NCI-H2196 treated with DMSO at 0.1 percent for 48 hours (cell line): Measurements from ENCODE around the gene MISP.

Experiments
- DNase-seq: peaks from one replicate; lab custom pipeline; 2025; ENCODE audit not compliant: unreplicated experiment; lab: John Stamatoyannopoulos, UW

MISP gene

DNA sequence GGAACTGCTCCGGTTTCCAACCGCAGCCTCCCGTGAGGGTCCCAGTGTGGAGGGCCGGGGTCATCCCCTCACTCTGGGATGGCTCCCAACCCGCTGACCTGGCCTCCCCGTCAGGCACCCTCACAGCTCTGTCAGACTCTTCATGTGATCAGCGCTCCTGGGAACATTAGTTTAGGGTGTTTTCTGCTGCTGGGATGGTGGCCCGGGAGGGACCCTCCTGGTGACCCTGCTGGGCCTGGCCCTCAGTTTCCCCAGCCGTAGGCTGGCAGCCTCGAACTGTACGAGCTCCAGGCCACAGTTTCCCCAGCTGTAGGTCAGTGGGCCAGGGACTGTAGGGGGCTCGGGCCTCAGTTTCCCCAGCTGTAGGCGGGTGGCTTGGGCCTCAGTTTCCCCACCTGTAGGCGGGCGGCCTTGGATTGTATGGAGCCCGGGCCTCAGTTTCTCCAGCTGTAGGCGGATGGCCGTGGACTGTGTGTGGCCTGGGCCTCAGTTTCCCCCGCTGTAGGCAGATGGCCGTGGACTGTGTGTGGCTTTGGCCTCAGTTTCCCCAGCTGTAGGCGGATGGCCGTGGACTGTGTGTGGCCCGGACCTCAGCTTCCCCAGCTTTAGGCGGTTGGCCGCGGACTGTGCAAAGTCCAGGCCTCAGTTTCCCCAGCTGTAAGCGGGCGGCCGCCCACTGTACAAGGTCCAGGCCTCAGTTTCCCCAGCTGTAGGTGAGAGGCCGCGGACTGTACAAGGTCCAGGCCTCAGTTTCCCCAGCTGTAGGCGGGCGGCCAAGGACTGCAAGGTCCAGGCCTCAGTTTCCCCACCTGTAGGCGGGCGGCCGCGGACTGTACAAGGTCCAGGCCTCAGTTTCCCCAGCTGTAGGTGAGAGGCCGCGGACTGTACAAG, 45.0 kb downstream of the MISP start:
- DNase-seq: no peak

DNA sequence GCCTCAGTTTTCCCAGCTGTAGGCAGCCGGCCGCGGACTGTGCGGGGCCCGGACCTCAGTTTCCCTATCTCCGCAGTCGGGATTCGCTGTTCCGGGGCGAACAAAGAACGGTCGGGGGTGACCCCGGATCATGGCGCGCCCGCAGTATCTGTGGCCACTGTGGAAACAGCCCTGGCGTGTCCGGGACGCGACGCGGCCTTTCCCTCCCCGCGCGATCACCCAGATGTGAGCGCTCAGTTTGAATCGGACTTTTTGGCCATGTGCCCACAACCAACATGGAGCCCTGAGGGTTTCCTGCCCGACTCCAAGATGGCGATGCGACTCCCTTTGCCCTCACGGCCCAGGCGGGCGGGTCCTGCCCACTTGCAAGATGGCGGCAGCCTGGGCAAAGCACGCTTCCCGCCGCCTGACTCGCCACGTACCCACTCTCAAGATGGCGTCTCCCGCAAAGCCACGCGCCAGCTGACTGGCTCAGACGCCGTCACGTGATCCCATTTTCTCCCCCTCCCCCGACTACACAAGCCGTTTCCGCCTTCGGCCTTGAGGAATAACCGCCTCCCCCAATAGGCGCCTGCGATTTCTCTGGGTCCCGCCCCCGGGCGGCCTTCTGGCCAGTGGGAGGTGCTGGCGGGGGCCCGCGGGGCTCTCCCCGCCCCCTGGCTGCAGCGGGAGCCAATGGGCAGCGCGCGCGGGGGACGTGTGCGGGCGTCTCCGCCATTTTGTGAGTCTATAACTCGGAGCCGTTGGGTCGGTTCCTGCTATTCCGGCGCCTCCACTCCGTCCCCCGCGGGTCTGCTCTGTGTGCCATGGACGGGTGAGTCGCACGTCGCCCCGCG, 46.0 kb downstream of the MISP start, which contains the start of gene PTBP1:
Gene PTBP1 (plus strand): TSS at position 761 of the 836 bp plus-strand sequence. CDS start 46 bp downstream, at position 807.
- peak; percentile 99 for DNase-seq

- DNase-seq: peak; percentile 87
These were observed 46.9 kb downstream of the MISP start for GRCh38 chr19:797528-798414.

GRCh38 chr19:798415-799075, 47.6 kb downstream of the MISP start:
- no peak for DNase-seq

DNA sequence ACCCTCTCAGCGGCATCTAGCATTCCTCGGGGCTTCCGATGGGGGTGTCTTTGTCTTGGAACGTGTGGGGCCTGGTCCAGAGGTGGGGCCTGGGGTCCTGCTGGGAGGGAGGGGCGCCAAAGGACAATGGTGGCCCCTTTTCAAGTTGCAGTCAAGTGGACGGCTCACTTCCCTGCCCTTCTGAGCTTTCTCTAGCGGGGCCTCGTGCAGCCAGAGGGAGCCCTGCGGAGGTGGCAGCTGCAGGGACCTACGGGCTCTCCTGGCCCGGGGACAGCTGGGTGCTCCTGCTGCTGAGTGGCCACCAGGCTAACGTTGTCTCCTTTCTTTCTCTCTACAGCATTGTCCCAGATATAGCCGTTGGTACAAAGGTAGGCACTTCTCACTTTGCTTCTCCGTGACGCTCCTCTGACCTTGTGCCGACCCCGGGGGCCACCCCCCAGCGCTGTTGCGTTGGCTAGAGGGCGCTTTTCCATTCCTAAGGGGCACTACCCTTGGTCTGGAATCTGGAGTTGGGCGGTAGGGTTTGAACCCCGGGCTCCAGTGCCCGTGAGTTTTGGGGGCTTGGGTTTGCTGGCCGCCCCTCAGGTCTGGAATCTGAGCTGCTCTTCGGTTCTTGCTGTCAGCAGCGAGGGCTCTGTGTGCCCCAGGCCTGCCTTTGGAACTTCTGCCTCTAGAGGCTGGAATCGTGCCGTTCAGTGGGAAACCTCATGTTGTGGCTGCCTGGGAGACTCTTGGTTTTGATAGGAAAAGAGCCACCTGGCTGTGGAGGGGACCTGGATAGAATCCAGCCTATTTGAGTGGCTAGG, 48.4 kb downstream of the MISP start:
- DNase-seq: no peak

DNA sequence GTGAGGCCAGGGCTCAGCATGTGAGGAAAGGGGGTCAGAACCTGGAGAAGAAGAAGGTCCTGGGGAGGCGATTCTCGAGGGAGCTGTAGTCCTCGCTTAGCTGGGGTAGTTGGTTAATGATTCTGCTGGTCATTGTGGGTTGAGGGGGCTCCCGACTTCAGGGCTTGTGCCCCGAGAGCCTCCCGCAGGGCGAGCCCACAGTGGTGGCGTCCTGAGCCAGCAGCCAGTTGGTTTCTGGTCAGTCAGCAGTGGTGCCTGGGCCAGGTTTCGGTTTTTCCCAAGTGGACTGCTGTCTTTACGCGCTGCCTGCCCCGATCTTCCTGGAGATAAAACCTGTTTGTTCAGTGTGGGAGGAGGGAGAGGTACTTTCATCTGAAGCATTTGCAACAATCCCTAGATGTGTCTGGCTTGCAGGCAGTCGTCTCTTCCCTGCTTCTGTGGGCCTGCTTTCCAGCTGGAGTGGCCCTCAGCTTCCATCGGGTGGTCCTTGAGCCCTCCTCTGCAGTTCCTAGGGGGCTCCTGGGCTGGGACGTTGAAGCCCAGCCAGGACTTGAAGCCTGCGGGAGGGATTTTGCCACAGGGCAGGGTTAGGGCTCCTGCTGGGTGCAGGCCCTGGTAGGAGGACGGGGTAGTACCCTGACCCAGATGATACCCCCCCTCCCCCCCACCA, 49.6 kb downstream of the MISP start:
- DNase-seq: no peak

- DNase-seq: peak; percentile 68
These were observed 50.3 kb downstream of the MISP start for GRCh38 chr19:801030-801860.

DNA sequence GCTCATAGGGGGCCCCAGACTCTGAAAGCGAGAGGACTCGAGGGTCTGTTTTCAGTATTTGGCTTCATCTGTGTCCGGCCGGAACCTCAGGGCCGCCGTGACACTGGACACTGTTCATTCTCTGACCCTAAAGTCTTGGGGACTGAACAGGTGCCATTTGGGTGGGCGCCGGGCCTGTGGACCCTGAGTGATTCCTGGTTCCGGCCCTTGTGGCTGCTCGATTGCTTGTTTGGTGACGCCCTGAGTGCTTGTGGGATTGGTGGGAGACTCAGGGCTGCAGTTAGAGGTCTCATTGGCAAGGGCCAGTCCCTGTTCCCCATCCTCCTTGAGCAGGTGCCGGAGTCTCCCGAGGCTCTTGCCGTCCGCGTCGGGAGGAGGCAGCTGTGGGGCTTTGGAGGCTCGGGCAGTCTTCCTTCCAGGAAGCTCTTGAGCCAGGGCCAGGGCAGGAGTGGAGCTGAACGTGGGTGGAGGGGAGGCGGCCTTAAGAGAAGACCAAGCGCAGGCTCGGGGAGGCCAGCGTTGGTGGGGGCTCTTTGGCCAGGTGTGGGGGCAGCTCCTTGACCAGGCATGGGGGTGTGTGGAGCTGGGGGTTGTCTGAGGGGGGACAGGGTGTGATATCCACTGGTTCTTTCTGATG, 51.1 kb downstream of the MISP start:
- DNase-seq: no peak

DNA sequence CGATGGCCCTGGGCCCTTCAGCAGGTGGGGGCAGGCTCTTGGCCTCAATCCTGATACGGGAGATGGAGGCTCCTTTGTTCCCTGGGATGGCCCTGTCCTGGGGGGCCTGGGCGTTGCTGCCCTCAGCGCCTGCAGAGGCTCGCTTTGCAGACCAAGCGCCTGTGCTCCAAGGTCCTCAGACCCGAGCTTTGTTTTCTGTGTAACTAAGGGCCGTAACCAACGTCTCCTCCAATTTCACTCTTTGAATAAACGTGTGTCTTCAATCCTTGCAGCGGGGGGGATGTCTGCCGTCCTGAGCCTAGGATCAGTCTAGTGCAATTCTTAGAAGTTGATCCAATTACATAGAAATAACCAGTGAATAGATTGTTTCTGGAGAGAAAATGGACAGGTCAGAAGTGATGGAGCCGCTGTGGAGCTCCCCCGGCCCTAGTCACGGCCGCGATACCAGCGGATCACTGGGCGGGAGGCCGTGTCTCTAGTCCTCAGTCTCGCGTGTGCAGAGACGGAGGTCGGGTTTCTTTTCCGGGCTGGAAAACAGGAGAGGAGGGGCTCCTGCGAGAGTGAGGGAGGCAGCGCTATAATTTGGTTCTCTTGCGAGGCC, 51.7 kb downstream of the MISP start:
- peak; percentile 56 for DNase-seq

DNA sequence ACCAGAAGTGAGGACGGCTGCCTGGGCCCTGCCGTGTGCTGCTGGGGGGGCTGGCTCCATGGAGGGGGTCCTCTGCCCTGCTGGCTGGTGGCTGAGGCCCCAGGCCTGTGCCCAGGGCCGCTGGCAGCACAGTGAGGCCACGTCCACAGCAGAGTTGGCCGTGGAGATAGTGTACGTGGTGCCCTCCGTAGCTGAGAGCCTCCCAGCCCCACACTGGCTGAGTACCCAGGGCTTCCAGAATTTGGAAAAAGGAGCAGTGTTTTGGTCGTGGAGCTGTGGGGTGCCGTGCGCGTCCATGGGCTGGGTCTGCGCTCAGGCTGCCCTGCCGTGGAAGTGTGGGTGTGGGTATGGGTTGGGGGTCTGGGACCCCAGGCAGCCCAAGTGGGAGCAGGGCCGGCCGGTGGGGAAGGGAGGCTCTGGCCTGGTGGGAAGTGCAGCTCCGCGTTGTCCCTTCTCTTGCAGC, 52.2 kb downstream of the MISP start:
- no peak for DNase-seq

DNA sequence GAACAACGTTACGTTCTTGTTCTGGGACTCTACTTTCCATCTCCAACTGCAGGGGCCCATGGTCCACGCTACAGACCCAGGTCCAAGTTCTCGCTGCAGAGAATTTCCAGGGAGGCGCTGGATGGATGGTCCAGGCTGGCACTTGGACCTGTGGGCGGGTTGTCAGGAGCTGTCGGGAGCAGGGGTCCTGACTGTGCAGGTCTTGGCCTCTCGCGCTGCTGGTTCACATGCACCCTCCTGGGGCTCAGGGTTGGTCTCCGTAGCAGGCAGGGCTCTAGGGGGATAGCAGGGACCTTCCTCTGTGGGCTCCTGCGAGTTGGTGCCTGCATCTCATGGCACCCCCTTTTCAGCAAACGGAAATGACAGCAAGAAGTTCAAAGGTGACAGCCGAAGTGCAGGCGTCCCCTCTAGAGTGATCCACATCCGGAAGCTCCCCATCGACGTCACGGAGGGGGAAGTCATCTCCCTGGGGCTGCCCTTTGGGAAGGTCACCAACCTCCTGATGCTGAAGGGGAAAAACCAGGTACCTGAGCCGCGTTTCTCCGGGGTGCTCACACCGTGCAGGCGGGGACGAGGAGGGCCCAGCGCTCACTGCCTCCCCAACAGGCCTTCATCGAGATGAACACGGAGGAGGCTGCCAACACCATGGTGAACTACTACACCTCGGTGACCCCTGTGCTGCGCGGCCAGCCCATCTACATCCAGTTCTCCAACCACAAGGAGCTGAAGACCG, 52.9 kb downstream of the MISP start:
- DNase-seq: no peak

DNA sequence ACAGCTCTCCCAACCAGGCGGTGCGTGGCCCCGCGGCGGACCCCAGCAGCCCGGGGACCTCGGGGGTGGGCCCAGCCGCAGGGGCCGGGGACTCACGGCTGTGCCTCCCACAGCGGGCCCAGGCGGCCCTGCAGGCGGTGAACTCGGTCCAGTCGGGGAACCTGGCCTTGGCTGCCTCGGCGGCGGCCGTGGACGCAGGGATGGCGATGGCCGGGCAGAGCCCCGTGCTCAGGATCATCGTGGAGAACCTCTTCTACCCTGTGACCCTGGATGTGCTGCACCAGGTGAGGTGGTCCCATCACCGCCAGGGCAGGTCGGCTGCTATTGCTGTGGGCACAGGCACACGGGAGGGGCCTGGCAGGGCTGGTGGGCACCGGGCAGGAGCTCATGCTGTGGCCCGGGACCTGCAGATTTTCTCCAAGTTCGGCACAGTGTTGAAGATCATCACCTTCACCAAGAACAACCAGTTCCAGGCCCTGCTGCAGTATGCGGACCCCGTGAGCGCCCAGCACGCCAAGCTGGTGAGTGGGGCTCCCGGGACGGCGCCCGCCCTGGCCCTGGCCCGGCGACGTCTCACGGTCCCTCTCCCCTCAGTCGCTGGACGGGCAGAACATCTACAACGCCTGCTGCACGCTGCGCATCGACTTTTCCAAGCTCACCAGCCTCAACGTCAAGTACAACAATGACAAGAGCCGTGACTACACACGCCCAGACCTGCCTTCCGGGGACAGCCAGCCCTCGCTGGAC, 53.7 kb downstream of the MISP start:
- no peak for DNase-seq

DNA sequence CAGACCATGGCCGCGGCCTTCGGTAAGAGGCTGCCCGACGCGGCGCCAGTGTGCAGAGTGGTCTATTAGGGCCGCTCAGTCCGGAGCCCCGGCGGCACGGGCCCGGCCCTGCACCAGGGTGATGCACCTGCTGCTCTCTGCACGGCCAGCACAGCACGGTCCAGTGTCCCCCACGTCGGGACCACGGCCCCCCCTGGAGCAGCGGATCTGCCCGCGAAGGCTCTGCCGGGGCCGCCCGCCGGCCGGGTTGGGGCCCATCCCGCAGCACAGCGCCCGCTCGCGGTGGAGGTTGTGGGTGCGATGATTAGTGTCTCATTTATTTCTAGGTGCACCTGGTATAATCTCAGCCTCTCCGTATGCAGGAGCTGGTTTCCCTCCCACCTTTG, 54.2 kb downstream of the MISP start:
- no peak for DNase-seq

DNA sequence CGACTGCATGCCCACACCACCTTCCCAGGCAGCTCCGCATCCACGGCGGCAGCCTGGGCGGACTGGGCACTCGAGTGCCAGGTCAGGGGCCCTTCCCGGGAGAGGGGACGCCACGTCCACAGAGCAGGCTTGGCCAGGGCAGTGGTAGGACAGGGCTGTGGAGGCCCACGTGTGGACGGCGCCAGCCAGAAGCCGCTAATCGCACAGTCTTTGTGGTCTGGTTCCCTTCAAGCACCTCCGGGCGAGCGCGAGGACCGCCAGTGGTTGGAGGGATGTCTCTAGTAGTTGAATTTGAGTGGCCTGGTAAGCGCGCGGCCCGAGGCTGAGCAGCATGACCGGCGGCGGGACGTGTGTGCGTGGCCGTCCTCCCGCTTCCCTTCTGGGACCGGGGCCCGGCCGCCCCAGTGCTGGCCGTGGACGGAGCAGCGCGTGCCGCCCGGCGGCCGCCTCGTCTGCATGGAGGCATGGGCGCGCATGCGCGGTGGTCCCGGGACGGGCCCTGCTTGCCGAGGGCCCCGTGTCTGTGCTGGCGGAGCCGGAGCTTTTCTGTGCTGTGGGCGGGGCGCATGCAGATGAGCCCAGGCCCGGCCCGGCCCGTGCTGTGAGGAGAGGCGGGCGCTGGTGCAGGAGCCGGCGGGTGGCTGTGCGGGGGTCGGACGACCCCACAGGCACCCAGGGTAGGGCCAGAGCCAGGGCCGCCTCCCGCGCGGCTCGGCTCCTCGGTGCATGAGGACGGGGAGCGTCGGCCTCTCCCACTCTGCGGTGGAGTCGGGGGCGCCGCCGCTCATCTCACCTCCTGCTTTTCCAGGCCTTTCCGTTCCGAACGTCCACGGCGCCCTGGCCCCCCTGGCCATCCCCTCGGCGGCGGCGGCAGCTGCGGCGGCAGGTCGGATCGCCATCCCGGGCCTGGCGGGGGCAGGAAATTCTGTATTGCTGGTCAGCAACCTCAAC, 55.0 kb downstream of the MISP start:
- DNase-seq: no peak
